A549 (cell line): ENCODE measurements around the gene GNG4.

Experiments
- BHLHE40 ChIP-seq: IDR thresholded peaks from 2 replicates; pipeline ENCODE4 v1.6.1; 2012; ENCODE audit warnings: low read depth, low read length, inconsistent platforms
- CHD4 ChIP-seq: fragments of 200-600 bp; sonication (generic); IDR thresholded peaks from 2 replicates; pipeline ENCODE4 v1.6.1; 2016; ENCODE audit warnings: antibody characterized with exemption, mild to moderate bottlenecking, borderline replicate concordance
- CTCF ChIP-seq: fragments of >200 bp; sonication (Bioruptor Twin); formaldehyde crosslinking; IDR thresholded peaks from 3 replicates; pipeline ENCODE4 v1.5.1; 2016
- EP300 ChIP-seq, 2 experiments: fragments of >200 bp; sonication (Bioruptor Twin); formaldehyde crosslinking; IDR thresholded peaks; 2 replicates in 1 of 2; 3 replicates in 1 of 2; pipeline ENCODE4 v1.6.1; 2016 to 2017
- JUNB ChIP-seq: fragments of >200 bp; sonication (Bioruptor Twin); formaldehyde crosslinking; IDR thresholded peaks from 2 replicates; pipeline ENCODE4 v1.6.1; 2016
- KDM5A ChIP-seq: fragments of 200-600 bp; sonication (generic); IDR thresholded peaks from 2 replicates; pipeline ENCODE4 v1.6.1; 2016; ENCODE audit warnings: antibody characterized with exemption, mild to moderate bottlenecking
- MAX ChIP-seq: IDR thresholded peaks from 2 replicates; pipeline ENCODE4 v1.6.1; 2012
- POLR2A ChIP-seq: IDR thresholded peaks from 2 replicates; pipeline ENCODE4 v1.6.1; 2012; ENCODE audit warnings: mild to moderate bottlenecking, low read length
- RCOR1 ChIP-seq: fragments of 150-350 bp; IDR thresholded peaks from 2 replicates; pipeline ENCODE4 v1.6.1; 2014; ENCODE audit warnings: antibody characterized with exemption, low read length, low read depth
- RFX5 ChIP-seq: fragments of 450-650 bp; IDR thresholded peaks from 2 replicates; pipeline ENCODE4 v1.7.1; 2014; ENCODE audit warnings: antibody characterized with exemption, mild to moderate bottlenecking, moderate library complexity
- RNF2 ChIP-seq: fragments of 200-600 bp; sonication (generic); IDR thresholded peaks from 2 replicates; pipeline ENCODE4 v1.6.1; 2016; ENCODE audit warnings: low read depth, mild to moderate bottlenecking, antibody characterized with exemption, moderate library complexity, borderline replicate concordance
- USF2 ChIP-seq: fragments of 450-650 bp; IDR thresholded peaks from 2 replicates; pipeline ENCODE4 v1.6.1; 2014; ENCODE audit warnings: antibody characterized with exemption
- ZFP36 ChIP-seq: fragments of 450-650 bp; IDR thresholded peaks from 2 replicates; pipeline ENCODE4 v1.6.1; 2014; ENCODE audit warnings: borderline replicate concordance; ENCODE audit not compliant: partially characterized antibody

GRCh38 chr1:235628316-235629005, 21.1 kb downstream of the GNG4 start:
- TF ChIP-seq CTCF: no peak
- no peak for TF ChIP-seq BHLHE40
- no peak for TF ChIP-seq EP300 (IDR thresholded peaks at IDR 0.05)
- no peak for TF ChIP-seq CHD4
- no peak for TF ChIP-seq JUNB
- TF ChIP-seq MAX: no peak
- TF ChIP-seq POLR2A: no peak
- no peak for TF ChIP-seq RNF2
- TF ChIP-seq ZFP36: no peak
- TF ChIP-seq KDM5A: no peak
- TF ChIP-seq RCOR1: no peak
- no peak for TF ChIP-seq USF2
- no peak for TF ChIP-seq RFX5
